Tracheal epithelial cell (primary cell): ENCODE results near the gene EIF3A. TPM values are rescaled to one million over a fixed set of nuclear protein-coding genes. Genes with fewer than 3 reads are reported as not detected.

ENCODE experiments used
- total RNA-seq: library from RNA; depleted of rRNA; stranded (reverse); fragments of >200 nt; gene quantifications from 2 replicates; pipeline ENCODE4 v1.2.1, GENCODE V29; 2014

EIF3A gene
- 133 and 178 TPM in 2 replicates for total RNA-seq

GRCh38 chr10:119080521-119081259 is at the start of gene EIF3A:
EIF3A (minus strand) TSS chr10:119080817; CDS start chr10:119080676, 141 bp downstream.

GRCh38 chr10:119103903-119104653 is 23.5 kb upstream of the EIF3A start, which contains the start of gene DENND10:
DENND10 (plus strand) TSS chr10:119104113; CDS start chr10:119104143, 30 bp downstream.

GRCh38 chr10:119029613-119030420 is 50.8 kb downstream of the EIF3A start, which contains the start of gene NANOS1:
NANOS1 (plus strand) TSS chr10:119029714; CDS start chr10:119029802, 88 bp downstream.

Other genes starting within 250 kb of the EIF3A start
- 0.64 and 1.7 TPM in 2 replicates for gene NANOS1, start 51.1 kb downstream of the EIF3A start, total RNA-seq
- gene DENND10, start 23.3 kb upstream of the EIF3A start, total RNA-seq = 64.6 and 79.3 TPM in 2 replicates
- gene SFXN4, start 84.9 kb upstream of the EIF3A start, total RNA-seq = 37.5 and 42.9 TPM in 2 replicates
- gene PRDX3, start 98.0 kb upstream of the EIF3A start, total RNA-seq = 175 and 185 TPM in 2 replicates
- gene GRK5, start 126.8 kb upstream of the EIF3A start, total RNA-seq = 2.8 and 3.6 TPM in 2 replicates